ENCODE results near the gene NEK1.

The NEK1 gene

GRCh38 chr4:169377367-169377766 lies 235.0 kb downstream of the NEK1 start:
- Histone ChIP-seq H3K36me3 (ENCODE audit: low read length) (no peaks in the 10 kb centered on the region), H3K9ac (ENCODE audit: low read length) (no peak overlapping the region), H4K20me1 (ENCODE audit: low read depth, low read length) (no peaks in the 10 kb centered on the region), H3F3A (ENCODE audit: insufficient read depth) (no peaks in the 10 kb centered on the region), H3K27me3 (ENCODE audit: low read length) (no peaks in the 10 kb centered on the region), H3K79me2 (ENCODE audit: insufficient read depth, low read length) (no peaks in the 10 kb centered on the region), H3K9me3 (ENCODE audit: insufficient read depth, low read length) (no peaks in the 10 kb centered on the region; the same call in 1 of the 2 replicates), H3K9me2 (replicated peaks; ENCODE audit: insufficient read depth, low read length) (no peaks in the 10 kb centered on the region), H3K4me2 (ENCODE audit: low read depth, low read length, poor library complexity, severe bottlenecking) (no peak overlapping the region), H3K27ac (ENCODE audit: low read depth, low read length) (no peak overlapping the region), H2AFZ (ENCODE audit: low read depth, low read length, severe bottlenecking) (no peak overlapping the region), H3K4me3 (ENCODE audit: insufficient read depth, low read length, poor library complexity, severe bottlenecking) (no peak overlapping the region)
- TF ChIP-seq EZH2phosphoT487 (conservative IDR thresholded peaks at IDR 0.05; ENCODE audit: low read length), result no peak
- TF ChIP-seq CTCF (IDR thresholded peaks at IDR 0.05; ENCODE audit: insufficient read depth, low read length, poor library complexity, severe bottlenecking), result no peak

- Histone ChIP-seq H3K27ac (ENCODE audit: low read depth, low read length) (no peak overlapping the region), H3K27me3 (ENCODE audit: low read length) (no peaks in the 10 kb centered on the region), H3K36me3 (ENCODE audit: low read length) (no peaks in the 10 kb centered on the region), H3K4me3 (ENCODE audit: insufficient read depth, low read length, poor library complexity, severe bottlenecking) (no peak overlapping the region), H3K9ac (ENCODE audit: low read length) (no peak overlapping the region), H2AFZ (ENCODE audit: low read depth, low read length, severe bottlenecking) (no peak overlapping the region), H3F3A (ENCODE audit: insufficient read depth) (no peaks in the 10 kb centered on the region), H4K20me1 (ENCODE audit: low read depth, low read length) (no peaks in the 10 kb centered on the region), H3K9me3 (ENCODE audit: insufficient read depth, low read length) (no peaks in the 10 kb centered on the region; the same call in 1 of the 2 replicates), H3K4me2 (ENCODE audit: low read depth, low read length, poor library complexity, severe bottlenecking) (no peak overlapping the region), H3K79me2 (ENCODE audit: insufficient read depth, low read length) (no peaks in the 10 kb centered on the region), H3K9me2 (replicated peaks; ENCODE audit: insufficient read depth, low read length) (no peaks in the 10 kb centered on the region)
- no peak for TF ChIP-seq EZH2phosphoT487 (conservative IDR thresholded peaks at IDR 0.05; ENCODE audit: low read length)
- no peak for TF ChIP-seq CTCF (IDR thresholded peaks at IDR 0.05; ENCODE audit: insufficient read depth, low read length, poor library complexity, severe bottlenecking)
Observed at GRCh38 chr4:169376421-169376820, 236.0 kb downstream of the NEK1 start.

DNA sequence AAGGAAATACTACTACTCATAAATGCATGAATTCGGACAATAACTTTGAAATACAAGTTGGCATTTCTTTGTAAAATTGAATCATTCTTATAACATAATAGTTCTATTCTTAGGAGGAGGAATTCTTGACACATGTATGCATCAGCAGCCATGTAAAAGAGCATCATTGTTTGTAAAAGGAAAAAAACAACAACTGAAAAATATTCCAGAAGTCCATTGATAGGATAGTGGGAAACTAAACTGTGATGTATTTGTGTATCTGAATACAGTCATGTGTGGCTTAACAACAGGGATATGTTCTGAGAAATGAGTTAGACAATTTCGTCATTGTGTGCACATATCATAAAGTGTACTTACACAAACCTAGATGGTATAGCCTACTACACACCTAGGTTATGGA lies 239.6 kb downstream of the NEK1 start:
- no peak overlapping the region for H3K9ac ChIP-seq (ENCODE audit: low read length)
- no peak overlapping the region for H2AFZ ChIP-seq (ENCODE audit: low read depth, low read length, severe bottlenecking)
- no peak overlapping the region for H3K4me3 ChIP-seq (ENCODE audit: insufficient read depth, low read length, poor library complexity, severe bottlenecking)
- H3K9me2 ChIP-seq (replicated peaks; ENCODE audit: insufficient read depth, low read length), result no peaks in the 10 kb centered on the region
- no peaks in the 10 kb centered on the region for H4K20me1 ChIP-seq (ENCODE audit: low read depth, low read length)
- no peak overlapping the region for H3K27ac ChIP-seq (ENCODE audit: low read depth, low read length)
- no peak for TF ChIP-seq CTCF (IDR thresholded peaks at IDR 0.05; ENCODE audit: insufficient read depth, low read length, poor library complexity, severe bottlenecking)
- no peak for TF ChIP-seq EZH2phosphoT487 (conservative IDR thresholded peaks at IDR 0.05; ENCODE audit: low read length)
- no peaks in the 10 kb centered on the region for H3F3A ChIP-seq (ENCODE audit: insufficient read depth)
- no peaks in the 10 kb centered on the region for H3K79me2 ChIP-seq (ENCODE audit: insufficient read depth, low read length)
- no peaks in the 10 kb centered on the region; the same call in 1 of the 2 replicates for H3K9me3 ChIP-seq (ENCODE audit: insufficient read depth, low read length)
- no peaks in the 10 kb centered on the region for H3K36me3 ChIP-seq (ENCODE audit: low read length)
- H3K27me3 ChIP-seq (ENCODE audit: low read length), result no peaks in the 10 kb centered on the region
- no peak overlapping the region for H3K4me2 ChIP-seq (ENCODE audit: low read depth, low read length, poor library complexity, severe bottlenecking)
